Fibroblast of skin of abdomen (primary cell): ENCODE data around the gene MUC21.
"Not testable (repeated sequence)": the region's sequence is repeated elsewhere in the genome, so short reads cannot be mapped to it uniquely, and the experiment has no call there.

Experiments used
- DNase-seq: peaks from one replicate; pipeline ENCODE4 v3.0.0-alpha.2; 2013

MUC21 gene

GRCh38 chr6:30969171-30969570 is 14.3 kb upstream of the MUC21 start:
- not testable (repeated sequence) for DNase-seq

- DNase-seq, result no peak
These were observed 12.6 kb upstream of the MUC21 start for GRCh38 chr6:30970946-30971345.

- no peak for DNase-seq
These were observed 10.7 kb upstream of the MUC21 start for GRCh38 chr6:30972816-30973215.

GRCh38 chr6:30974490-30975252 is 8.8 kb upstream of the MUC21 start:
- no peak for DNase-seq

GRCh38 chr6:30979141-30979540 is 4.4 kb upstream of the MUC21 start:
- DNase-seq, result peak; percentile 31

GRCh38 chr6:30979690-30980089 is 3.8 kb upstream of the MUC21 start:
- DNase-seq, result no peak

GRCh38 chr6:30981942-30982772 is 1.4 kb upstream of the MUC21 start:
- DNase-seq, result peak; percentile 80

- DNase-seq, result no peak
These were observed 2.0 kb downstream of the MUC21 start for GRCh38 chr6:30985490-30985889.

GRCh38 chr6:30987304-30987703 is 3.8 kb downstream of the MUC21 start:
- DNase-seq, result no peak

- no peak for DNase-seq
These were observed 4.8 kb downstream of the MUC21 start for GRCh38 chr6:30988209-30988825.

- DNase-seq, result no peak
These were observed 7.0 kb downstream of the MUC21 start for GRCh38 chr6:30990422-30991086.

GRCh38 chr6:30991891-30992290 is 8.4 kb downstream of the MUC21 start:
- DNase-seq, result no peak

GRCh38 chr6:30997301-30997700 is 13.8 kb downstream of the MUC21 start:
- no peak for DNase-seq

- DNase-seq, result no peak
These were observed 15.3 kb downstream of the MUC21 start for GRCh38 chr6:30998785-30999184.

GRCh38 chr6:31000067-31000860 is 16.7 kb downstream of the MUC21 start:
- not testable (repeated sequence) for DNase-seq

- peak; percentile 12 for DNase-seq
These were observed 17.9 kb downstream of the MUC21 start for GRCh38 chr6:31001281-31001888.

- DNase-seq, result no peak
These were observed 19.0 kb downstream of the MUC21 start for GRCh38 chr6:31002471-31002870.

- no peak for DNase-seq
These were observed 21.3 kb downstream of the MUC21 start for GRCh38 chr6:31004794-31005193.

- no peak for DNase-seq
These were observed 21.9 kb downstream of the MUC21 start for GRCh38 chr6:31005249-31006020.

GRCh38 chr6:31007694-31008093 is 24.2 kb downstream of the MUC21 start:
- peak; percentile 94 for DNase-seq

- no peak for DNase-seq
These were observed 24.6 kb downstream of the MUC21 start for GRCh38 chr6:31008165-31008564.
